ENCODE data around the gene SERPINA12.

SERPINA12 gene

GRCh38 chr14:94445003-94445402, 64.3 kb downstream of the SERPINA12 start:
- Histone ChIP-seq H3K4me1 (no peaks in the 10 kb centered on the region), H3K9me3 (no peaks in the 10 kb centered on the region), H3K36me3 (no peaks in the 10 kb centered on the region), H3K27me3 (no peaks in the 10 kb centered on the region), H3K4me3 (ENCODE audit: low read depth, low read length) (no peak overlapping the region)
- TF ChIP-seq CTCF (IDR thresholded peaks at IDR 0.05; ENCODE audit: low read depth, low read length), result no peak
- no peak for DNase-seq

GRCh38 chr14:94441531-94442205, 67.6 kb downstream of the SERPINA12 start:
- no peaks in the 10 kb centered on the region for H3K4me1 ChIP-seq
- H3K9me3 ChIP-seq, result no peaks in the 10 kb centered on the region
- no peak for TF ChIP-seq CTCF (IDR thresholded peaks at IDR 0.05; ENCODE audit: low read depth, low read length)
- no peaks in the 10 kb centered on the region for H3K27me3 ChIP-seq
- H3K4me3 ChIP-seq (ENCODE audit: low read depth, low read length), result no peak overlapping the region
- no peaks in the 10 kb centered on the region for H3K36me3 ChIP-seq
- DNase-seq, result no peak

GRCh38 chr14:94441130-94441529, 68.1 kb downstream of the SERPINA12 start:
- Histone ChIP-seq H3K4me3 (ENCODE audit: low read depth, low read length) (no peak overlapping the region), H3K9me3 (no peaks in the 10 kb centered on the region), H3K36me3 (no peaks in the 10 kb centered on the region), H3K4me1 (no peaks in the 10 kb centered on the region), H3K27me3 (no peaks in the 10 kb centered on the region)
- no peak for TF ChIP-seq CTCF (IDR thresholded peaks at IDR 0.05; ENCODE audit: low read depth, low read length)
- DNase-seq, result no peak

- TF ChIP-seq CTCF (IDR thresholded peaks at IDR 0.05; ENCODE audit: low read depth, low read length), result 0 out of 2 replicates have a peak, but pooled peaks have one; percentile 2
- no peak for DNase-seq
- no peak overlapping the region for H3K4me3 ChIP-seq (ENCODE audit: low read depth, low read length)
- no peaks in the 10 kb centered on the region for H3K27me3 ChIP-seq
- H3K36me3 ChIP-seq, result no peaks in the 10 kb centered on the region
- H3K4me1 ChIP-seq, result no peaks in the 10 kb centered on the region
- H3K9me3 ChIP-seq, result no peaks in the 10 kb centered on the region
Measured at GRCh38 chr14:94439453-94440057, 69.7 kb downstream of the SERPINA12 start.

All from BE2C (cell line).